K562 (cell line): ENCODE data around the gene VPS13D. TPM values are rescaled to one million over a fixed set of nuclear protein-coding genes. Genes with fewer than 3 reads are reported as not detected.

Source experiments
- ARHGAP35 ChIP-seq: fragments of 450-650 bp; IDR thresholded peaks from 2 replicates; pipeline ENCODE4 v1.6.1; 2018; ENCODE audit not compliant: partially characterized antibody
- BRF1 ChIP-seq: IDR thresholded peaks from 3 replicates; pipeline ENCODE4 v1.6.1; 2011; ENCODE audit warnings: borderline replicate concordance, mild to moderate bottlenecking; ENCODE audit not compliant: insufficient read length; ENCODE audit errors: extremely low read depth
- CBFA2T2 ChIP-seq: fragments of 450-650 bp; conservative IDR thresholded peaks from 2 replicates; pipeline ENCODE4 v1.6.1; 2017; ENCODE audit warnings: mild to moderate bottlenecking
- CSDE1 ChIP-seq, 2 experiments: fragments of 450-650 bp; IDR thresholded peaks; 2 replicates each; pipeline ENCODE4 v1.6.1; 2016; ENCODE audit warnings: mild to moderate bottlenecking in 1 of 2
- EWSR1 ChIP-seq: fragments of 450-650 bp; IDR thresholded peaks from 2 replicates; pipeline ENCODE4 v1.6.1; 2018; ENCODE audit warnings: borderline replicate concordance, mild to moderate bottlenecking, low read depth, moderate library complexity; ENCODE audit not compliant: partially characterized antibody
- FUS ChIP-seq: fragments of 200-400 bp; formaldehyde crosslinking; optimal IDR thresholded peaks from 2 replicates; pipeline ENCODE3; 2017; ENCODE audit warnings: low read depth, low read length
- KDM1A ChIP-seq, 2 experiments: fragments of 450-650 bp; IDR thresholded peaks; 2 replicates each; pipeline ENCODE4 v1.6.1; 2016; ENCODE audit warnings: mild to moderate bottlenecking in 2 of 2
- NELFE ChIP-seq: IDR thresholded peaks from 2 replicates; pipeline ENCODE4 v1.6.1; 2011; ENCODE audit warnings: mild to moderate bottlenecking; ENCODE audit not compliant: insufficient read depth, insufficient read length
- NFE2L1 ChIP-seq: fragments of 450-650 bp; IDR thresholded peaks from 2 replicates; pipeline ENCODE4 v1.6.1; 2016; ENCODE audit warnings: missing genetic modification characterization, low read depth, mild to moderate bottlenecking, missing compliant biosample characterization, moderate library complexity, borderline replicate concordance
- NR1H2 ChIP-seq: sonication (generic); formaldehyde crosslinking; IDR thresholded peaks from 2 replicates; pipeline ENCODE4 v1.4.0; 2020; ENCODE audit warnings: mild to moderate bottlenecking, missing genetic modification reagents
- PHB2 ChIP-seq: fragments of 450-650 bp; IDR thresholded peaks from 2 replicates; pipeline ENCODE4 v1.6.1; 2017; ENCODE audit warnings: low read depth
- POLR2AphosphoS5 ChIP-seq: IDR thresholded peaks from 2 replicates; pipeline ENCODE4 v1.6.1; 2011; ENCODE audit warnings: mild to moderate bottlenecking, low read depth, low read length, moderate library complexity; ENCODE audit not compliant: control insufficient read depth, insufficient read depth
- RBM39 ChIP-seq: fragments of 200-400 bp; formaldehyde crosslinking; optimal IDR thresholded peaks from 2 replicates; pipeline ENCODE3; 2018; ENCODE audit warnings: low read depth, low read length
- THRAP3 ChIP-seq: fragments of 450-650 bp; IDR thresholded peaks from 2 replicates; pipeline ENCODE4 v1.6.1; 2016; ENCODE audit warnings: mild to moderate bottlenecking, inconsistent platforms, borderline replicate concordance
- ZC3H4 ChIP-seq: sonication (generic); formaldehyde crosslinking; IDR thresholded peaks from 2 replicates; pipeline ENCODE4 v1.9.0; 2021; ENCODE audit warnings: missing genetic modification reagents, borderline replicate concordance
- ZNF766 ChIP-seq: fragments of 200-800 bp; sonication (Bioruptor generic); conservative IDR thresholded peaks from 2 replicates; pipeline ENCODE4 v1.6.1; 2016; ENCODE audit warnings: missing genetic modification characterization, missing compliant biosample characterization
- ZSCAN32 ChIP-seq: fragments of 450-650 bp; formaldehyde crosslinking; IDR thresholded peaks from 2 replicates; pipeline ENCODE4 v1.4.0; 2020; ENCODE audit warnings: mild to moderate bottlenecking, moderate library complexity
- polyA plus RNA-seq, 8 experiments: library from polyadenylated mRNA; depleted of rRNA in 4 of 8; stranded (reverse) in 5 of 8; unstranded in 3 of 8; fragments of >200 nt; fragmentation: Nextera tagmentation in 2 of 8; fragmentation: Illumina TruSeq in 1 of 8; extraction: Ambion mirVana in 2 of 8; extraction: Trizol in 1 of 8; gene quantifications; 2 replicates each; pipeline versions ENCODE4 v1.2.1 to v1.2.3, GENCODE V29; 2011 to 2014; ENCODE audit warnings: inconsistent platforms in 1 of 8, missing spikeins in 1 of 8
- total RNA-seq, 7 experiments: library from RNA; depleted of rRNA in 6 of 7; stranded (reverse); fragments of >200 nt in 6 of 7; fragmentation: Illumina TruSeq in 2 of 7; extraction: Trizol in 2 of 7; gene quantifications; 2 replicates each; pipeline versions ENCODE4 v1.2.1 to v1.2.3, GENCODE V29; 2011 to 2021; ENCODE audit warnings: low replicate concordance in 1 of 7
- TF ChIP-seq, protein P1 (sequence below), 2 experiments: fragments of 450-650 bp; formaldehyde crosslinking in 1 of 2; IDR thresholded peaks; 2 replicates each; pipeline versions ENCODE4 v1.4.0 to v1.6.1; 2014 to 2020; ENCODE audit warnings: mild to moderate bottlenecking in 2 of 2, borderline replicate concordance in 1 of 2, low read depth in 1 of 2
- TF ChIP-seq, protein P2 (sequence below): sonication (generic); formaldehyde crosslinking; IDR thresholded peaks from 2 replicates; pipeline ENCODE4 v1.4.0; 2020; ENCODE audit warnings: mild to moderate bottlenecking, missing genetic modification reagents

VPS13D gene
- total and polyA plus RNA-seq, 9 of the 15 experiments (the other 6 are each of a cell fraction or from before 2014, with no cell fraction given), result 6.1 to 51.5 (median 38.5) TPM

DNA sequence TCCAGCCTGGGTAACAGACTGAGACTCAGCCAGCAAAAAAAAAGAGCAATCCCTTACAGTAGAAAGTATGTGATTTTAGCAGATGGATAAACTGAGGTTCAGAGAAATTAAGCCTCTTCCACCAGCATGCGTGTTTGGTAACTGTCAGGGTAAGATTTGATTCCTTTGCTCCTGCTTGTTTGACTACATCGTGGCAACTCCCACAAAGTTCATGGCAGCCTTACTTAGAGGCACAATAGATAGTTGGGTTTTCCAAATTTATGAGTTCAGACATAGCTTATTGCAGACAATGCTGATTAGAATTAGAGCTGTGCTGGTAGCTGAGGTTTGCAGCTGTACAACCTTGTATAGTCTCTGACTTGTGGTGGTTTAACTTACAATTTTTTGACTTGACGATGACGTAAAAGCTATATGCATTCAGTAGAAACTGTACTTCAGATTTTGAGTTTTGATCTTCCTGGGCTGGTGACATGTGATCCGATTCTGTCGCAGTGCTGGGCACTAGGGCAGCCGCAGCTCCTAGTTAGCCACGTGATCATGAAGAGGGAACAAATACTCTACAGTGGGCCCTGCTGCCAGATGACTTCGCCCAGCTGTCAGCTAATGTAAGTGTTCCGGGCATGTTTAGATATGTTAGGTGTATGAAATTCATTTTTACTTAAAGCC, 220.4 kb downstream of the VPS13D start (continued):
- TF ChIP-seq, protein P1, sequence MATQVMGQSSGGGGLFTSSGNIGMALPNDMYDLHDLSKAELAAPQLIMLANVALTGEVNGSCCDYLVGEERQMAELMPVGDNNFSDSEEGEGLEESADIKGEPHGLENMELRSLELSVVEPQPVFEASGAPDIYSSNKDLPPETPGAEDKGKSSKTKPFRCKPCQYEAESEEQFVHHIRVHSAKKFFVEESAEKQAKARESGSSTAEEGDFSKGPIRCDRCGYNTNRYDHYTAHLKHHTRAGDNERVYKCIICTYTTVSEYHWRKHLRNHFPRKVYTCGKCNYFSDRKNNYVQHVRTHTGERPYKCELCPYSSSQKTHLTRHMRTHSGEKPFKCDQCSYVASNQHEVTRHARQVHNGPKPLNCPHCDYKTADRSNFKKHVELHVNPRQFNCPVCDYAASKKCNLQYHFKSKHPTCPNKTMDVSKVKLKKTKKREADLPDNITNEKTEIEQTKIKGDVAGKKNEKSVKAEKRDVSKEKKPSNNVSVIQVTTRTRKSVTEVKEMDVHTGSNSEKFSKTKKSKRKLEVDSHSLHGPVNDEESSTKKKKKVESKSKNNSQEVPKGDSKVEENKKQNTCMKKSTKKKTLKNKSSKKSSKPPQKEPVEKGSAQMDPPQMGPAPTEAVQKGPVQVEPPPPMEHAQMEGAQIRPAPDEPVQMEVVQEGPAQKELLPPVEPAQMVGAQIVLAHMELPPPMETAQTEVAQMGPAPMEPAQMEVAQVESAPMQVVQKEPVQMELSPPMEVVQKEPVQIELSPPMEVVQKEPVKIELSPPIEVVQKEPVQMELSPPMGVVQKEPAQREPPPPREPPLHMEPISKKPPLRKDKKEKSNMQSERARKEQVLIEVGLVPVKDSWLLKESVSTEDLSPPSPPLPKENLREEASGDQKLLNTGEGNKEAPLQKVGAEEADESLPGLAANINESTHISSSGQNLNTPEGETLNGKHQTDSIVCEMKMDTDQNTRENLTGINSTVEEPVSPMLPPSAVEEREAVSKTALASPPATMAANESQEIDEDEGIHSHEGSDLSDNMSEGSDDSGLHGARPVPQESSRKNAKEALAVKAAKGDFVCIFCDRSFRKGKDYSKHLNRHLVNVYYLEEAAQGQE (IDR thresholded peaks at IDR 0.05; ENCODE audit: borderline replicate concordance), result no peak
- TF ChIP-seq, protein P1 (CRISPR knock-in tag; IDR thresholded peaks at IDR 0.05; ENCODE audit: low read depth), result no peak
- no peak for TF ChIP-seq POLR2AphosphoS5
- TF ChIP-seq ARHGAP35, result no peak
- no peak for TF ChIP-seq NR1H2
- TF ChIP-seq THRAP3, result no peak
- TF ChIP-seq CSDE1 (IDR thresholded peaks at IDR 0.05), result no peak
- TF ChIP-seq ZSCAN32, result no peak
- no peak for TF ChIP-seq PHB2
- no peak for TF ChIP-seq ZC3H4 (CRISPR knock-in tag)
- TF ChIP-seq BRF1, result no peak
- TF ChIP-seq CBFA2T2, result no peak
- no peak for TF ChIP-seq FUS
- TF ChIP-seq KDM1A (IDR thresholded peaks at IDR 0.05), result no peak
- TF ChIP-seq NFE2L1 (tag), result no peak
- TF ChIP-seq EWSR1, result no peak
- TF ChIP-seq, protein P2, sequence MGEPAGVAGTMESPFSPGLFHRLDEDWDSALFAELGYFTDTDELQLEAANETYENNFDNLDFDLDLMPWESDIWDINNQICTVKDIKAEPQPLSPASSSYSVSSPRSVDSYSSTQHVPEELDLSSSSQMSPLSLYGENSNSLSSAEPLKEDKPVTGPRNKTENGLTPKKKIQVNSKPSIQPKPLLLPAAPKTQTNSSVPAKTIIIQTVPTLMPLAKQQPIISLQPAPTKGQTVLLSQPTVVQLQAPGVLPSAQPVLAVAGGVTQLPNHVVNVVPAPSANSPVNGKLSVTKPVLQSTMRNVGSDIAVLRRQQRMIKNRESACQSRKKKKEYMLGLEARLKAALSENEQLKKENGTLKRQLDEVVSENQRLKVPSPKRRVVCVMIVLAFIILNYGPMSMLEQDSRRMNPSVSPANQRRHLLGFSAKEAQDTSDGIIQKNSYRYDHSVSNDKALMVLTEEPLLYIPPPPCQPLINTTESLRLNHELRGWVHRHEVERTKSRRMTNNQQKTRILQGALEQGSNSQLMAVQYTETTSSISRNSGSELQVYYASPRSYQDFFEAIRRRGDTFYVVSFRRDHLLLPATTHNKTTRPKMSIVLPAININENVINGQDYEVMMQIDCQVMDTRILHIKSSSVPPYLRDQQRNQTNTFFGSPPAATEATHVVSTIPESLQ (CRISPR knock-in tag), result no peak
- TF ChIP-seq NELFE, result no peak
- TF ChIP-seq RBM39, result no peak
- TF ChIP-seq ZNF766 (CRISPR knock-in tag), result 0 out of 2 replicates have a peak, but pooled peaks have one; percentile 52
